Gastroesophageal sphincter (tissue), 3 donors: ENCODE measurements around the gene BAIAP2L1.

ENCODE experiments used
- POLR2A ChIP-seq, 2 donors: fragments of 450-650 bp; IDR thresholded peaks; one replicate each; pipeline ENCODE4 v1.6.1; 2017; ENCODE audit warnings: antibody characterized with exemption in 2 of 2, mild to moderate bottlenecking in 2 of 2, moderate library complexity in 1 of 2
- POLR2AphosphoS5 ChIP-seq: sonication (generic); formaldehyde crosslinking; IDR thresholded peaks from one replicate; pipeline ENCODE4 v1.6.1; 2017; ENCODE audit warnings: antibody characterized with exemption
- TF ChIP-seq, protein P1 (sequence below), 4 experiments: fragments of 200-600 bp in 2 of 4; fragments of 450-650 bp in 2 of 4; sonication (generic) in 1 of 4; IDR thresholded peaks; one replicate each; pipeline ENCODE4 v1.5.1; 2017 to 2019; ENCODE audit warnings: antibody characterized with exemption in 4 of 4, mild to moderate bottlenecking in 2 of 4, moderate library complexity in 2 of 4

DNA sequence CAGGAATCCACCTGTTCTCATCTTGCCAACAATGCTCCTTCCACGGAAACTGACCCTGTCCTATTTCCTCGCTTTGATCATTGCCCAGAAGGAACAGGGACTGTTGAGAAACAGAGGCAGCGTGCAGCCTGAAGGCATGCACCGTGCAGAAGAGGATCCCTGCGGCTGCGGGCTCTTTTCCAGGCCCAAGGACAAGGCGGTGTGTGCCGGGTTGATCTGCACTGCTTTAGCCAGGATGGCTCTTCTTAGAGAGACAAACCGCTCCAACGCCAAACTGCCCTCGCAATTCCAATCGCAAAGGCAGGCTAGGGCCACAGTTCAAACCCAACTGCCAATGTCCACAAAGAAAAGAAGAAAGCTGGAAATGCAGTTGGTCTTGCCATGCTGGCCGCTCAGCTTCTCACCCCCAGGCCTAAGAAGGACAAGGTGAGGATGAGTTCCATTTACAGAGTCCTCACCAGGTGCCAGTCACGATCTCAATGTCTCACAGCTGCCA lies 92.9 kb downstream of the BAIAP2L1 start:
- TF ChIP-seq, protein P1, sequence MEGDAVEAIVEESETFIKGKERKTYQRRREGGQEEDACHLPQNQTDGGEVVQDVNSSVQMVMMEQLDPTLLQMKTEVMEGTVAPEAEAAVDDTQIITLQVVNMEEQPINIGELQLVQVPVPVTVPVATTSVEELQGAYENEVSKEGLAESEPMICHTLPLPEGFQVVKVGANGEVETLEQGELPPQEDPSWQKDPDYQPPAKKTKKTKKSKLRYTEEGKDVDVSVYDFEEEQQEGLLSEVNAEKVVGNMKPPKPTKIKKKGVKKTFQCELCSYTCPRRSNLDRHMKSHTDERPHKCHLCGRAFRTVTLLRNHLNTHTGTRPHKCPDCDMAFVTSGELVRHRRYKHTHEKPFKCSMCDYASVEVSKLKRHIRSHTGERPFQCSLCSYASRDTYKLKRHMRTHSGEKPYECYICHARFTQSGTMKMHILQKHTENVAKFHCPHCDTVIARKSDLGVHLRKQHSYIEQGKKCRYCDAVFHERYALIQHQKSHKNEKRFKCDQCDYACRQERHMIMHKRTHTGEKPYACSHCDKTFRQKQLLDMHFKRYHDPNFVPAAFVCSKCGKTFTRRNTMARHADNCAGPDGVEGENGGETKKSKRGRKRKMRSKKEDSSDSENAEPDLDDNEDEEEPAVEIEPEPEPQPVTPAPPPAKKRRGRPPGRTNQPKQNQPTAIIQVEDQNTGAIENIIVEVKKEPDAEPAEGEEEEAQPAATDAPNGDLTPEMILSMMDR (IDR thresholded peaks at IDR 0.05) = no peak
- TF ChIP-seq POLR2AphosphoS5 = no peak
- no peak for TF ChIP-seq POLR2A (IDR thresholded peaks at IDR 0.05)
